Esophagus muscularis mucosa (tissue), 4 donors: ENCODE measurements around the gene CELA3B. TPM values are rescaled to one million over a fixed set of nuclear protein-coding genes. Genes with fewer than 3 reads are reported as not detected.
"Not testable (repeated sequence)": the region's sequence is repeated elsewhere in the genome, so short reads cannot be mapped to it uniquely, and the experiment has no call there.

Experiments
- DNase-seq: peaks from one replicate; pipeline ENCODE4 v3.0.0-alpha.2; 2017; ENCODE audit errors: extremely low spot score
- H3K27ac ChIP-seq, 4 donors: fragments of 200-600 bp; sonication (generic); replicated peaks in 1 of 4; 1 replicate in 3 of 4; 2 replicates in 1 of 4; pipeline ENCODE4 v1.5.1; 2016 to 2019; ENCODE audit warnings: mild to moderate bottlenecking in 1 of 4
- H3K27me3 ChIP-seq, 4 donors: fragments of 200-600 bp; sonication (generic); one replicate each; pipeline versions ENCODE4 v1.5.1 to v1.6.0; 2016 to 2019
- H3K36me3 ChIP-seq, 4 donors: fragments of 200-600 bp; sonication (generic); one replicate each; pipeline ENCODE4 v1.5.1; 2016 to 2019
- H3K4me1 ChIP-seq, 4 donors: fragments of 200-600 bp; sonication (generic); one replicate each; pipeline ENCODE4 v1.5.1; 2016 to 2019
- H3K4me3 ChIP-seq, 4 donors: fragments of 200-600 bp; sonication (generic); 1 replicate in 2 of 4; 2 replicates in 2 of 4; pipeline ENCODE4 v1.5.1; 2016 to 2019; ENCODE audit warnings: mild to moderate bottlenecking in 4 of 4, moderate library complexity in 1 of 4
- H3K9me3 ChIP-seq, 4 donors: fragments of 200-600 bp; sonication (generic); 1 replicate in 3 of 4; 2 replicates in 1 of 4; pipeline ENCODE4 v1.5.1; 2016 to 2019
- EP300 ChIP-seq: sonication (generic); formaldehyde crosslinking; IDR thresholded peaks from one replicate; pipeline ENCODE4 v1.6.1; 2017; ENCODE audit warnings: antibody characterized with exemption
- POLR2A ChIP-seq: fragments of 450-650 bp; IDR thresholded peaks from one replicate; pipeline ENCODE4 v1.6.1; 2017; ENCODE audit warnings: antibody characterized with exemption, moderate library complexity, mild to moderate bottlenecking, low read depth
- POLR2AphosphoS5 ChIP-seq, 2 donors: sonication (generic); formaldehyde crosslinking; IDR thresholded peaks; one replicate each; pipeline ENCODE4 v1.6.1; 2017; ENCODE audit warnings: antibody characterized with exemption in 2 of 2
- WGBS: methylation state at CpG from one replicate; pipeline ENCODE4 v1.1.5; 2018; 5-methylcytosine and 5-hydroxymethylcytosine counted together
- intact Hi-C: fragments of 100-400 bp; cut with DNase I; formaldehyde crosslinking; loops from one replicate; pipeline ENCODE4 v1.15.1; 2023
- total RNA-seq, 4 donors: library from RNA; depleted of rRNA; stranded (reverse); fragments of >200 nt; gene quantifications; one replicate each; pipeline versions ENCODE4 v1.1.0 to v1.2.1, GENCODE V29; 2016
- TF ChIP-seq, protein P1 (sequence below), 3 experiments: fragments of 200-600 bp in 2 of 3; fragments of 450-650 bp in 1 of 3; sonication (generic) in 2 of 3; IDR thresholded peaks; one replicate each; pipeline ENCODE4 v1.5.1; 2017 to 2019; ENCODE audit warnings: antibody characterized with exemption in 3 of 3, mild to moderate bottlenecking in 2 of 3, moderate library complexity in 1 of 3

CELA3B gene
- total RNA-seq, 4 donors from 2014 or later, result not detected

DNA sequence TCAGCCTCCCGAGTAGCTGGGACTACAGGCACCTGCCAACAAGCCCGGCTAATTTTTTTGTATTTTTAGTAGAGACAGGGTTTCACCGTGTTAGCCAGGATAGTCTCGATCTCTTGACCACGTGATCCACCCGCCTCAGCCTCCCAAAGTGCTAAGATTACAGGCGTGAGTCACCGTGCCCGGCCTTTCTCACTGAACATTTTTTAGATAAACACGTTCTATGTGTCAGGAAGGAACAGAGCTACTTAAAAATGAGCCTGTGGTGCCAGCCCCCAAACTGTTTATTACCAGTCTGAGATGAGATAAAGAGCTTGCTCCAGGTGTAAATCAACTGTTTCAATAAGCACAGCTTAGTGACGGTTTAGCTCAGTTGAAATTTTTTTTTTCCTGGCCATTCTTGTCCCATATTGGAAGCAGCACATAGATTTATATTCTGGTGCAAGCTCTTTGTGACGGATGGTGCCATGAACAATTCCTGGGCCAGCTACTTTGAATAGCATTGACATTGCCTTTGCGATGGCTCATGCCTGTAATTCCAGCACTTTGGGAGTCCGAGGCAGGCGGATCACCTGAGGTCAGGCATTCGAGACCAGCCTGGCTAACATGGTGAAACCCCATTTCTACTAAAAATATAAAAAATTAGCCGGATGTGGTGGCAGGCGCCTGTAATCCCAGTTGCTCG is 33.7 kb upstream of the CELA3B start:
- H3K27me3 ChIP-seq, intact Hi-C loops, H3K9me3 ChIP-seq, H3K36me3 ChIP-seq, DNase-seq: not testable (repeated sequence)
- TF ChIP-seq POLR2AphosphoS5 (IDR thresholded peaks at IDR 0.05), result peak; percentile 49 to 67
- 51% methylated on average over 19 of the region's 19 CpGs for WGBS
- peak overlapping the region; percentile 92 to 98 (median 94) for H3K27ac ChIP-seq
- H3K4me3 ChIP-seq, result peak overlapping the region in 1 of 4 donors; percentile 20
- peaks cover 75 to 82% (median 81%) of the 10 kb centered on the region in 4 donors for H3K4me1 ChIP-seq

DNA sequence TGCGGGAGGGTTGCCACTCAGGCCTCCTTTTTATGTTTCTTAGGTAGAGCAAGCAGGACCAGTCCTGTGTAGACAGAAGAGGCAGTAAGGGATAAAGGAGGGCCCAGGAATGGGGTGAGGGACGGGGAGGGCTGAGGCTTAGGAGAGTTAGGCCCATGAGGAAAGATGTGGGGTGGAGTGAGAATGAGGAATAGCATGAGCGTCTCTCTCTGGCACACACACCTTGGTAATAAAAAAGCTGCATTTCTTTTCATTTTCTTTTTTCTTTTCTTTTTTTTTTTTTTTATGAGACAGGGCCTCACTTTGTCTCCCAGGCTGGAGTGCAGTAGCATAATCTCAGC is 32.1 kb upstream of the CELA3B start:
- Histone ChIP-seq H3K4me3 (no peak overlapping the region), H3K9me3 (no peaks in the 10 kb centered on the region), H3K27ac (peak overlapping the region; percentile 92 to 98 (median 94)), H3K4me1 (peaks cover 59 to 66% (median 65%) of the 10 kb centered on the region in 4 donors), H3K27me3 (no peaks in the 10 kb centered on the region), H3K36me3 (no peaks in the 10 kb centered on the region)
- DNase-seq, result no peak
- intact Hi-C loops, result no loop called here
- WGBS, result 37% methylated on average over 3 of the region's 3 CpGs
- no peak for TF ChIP-seq EP300
- TF ChIP-seq, protein P1, sequence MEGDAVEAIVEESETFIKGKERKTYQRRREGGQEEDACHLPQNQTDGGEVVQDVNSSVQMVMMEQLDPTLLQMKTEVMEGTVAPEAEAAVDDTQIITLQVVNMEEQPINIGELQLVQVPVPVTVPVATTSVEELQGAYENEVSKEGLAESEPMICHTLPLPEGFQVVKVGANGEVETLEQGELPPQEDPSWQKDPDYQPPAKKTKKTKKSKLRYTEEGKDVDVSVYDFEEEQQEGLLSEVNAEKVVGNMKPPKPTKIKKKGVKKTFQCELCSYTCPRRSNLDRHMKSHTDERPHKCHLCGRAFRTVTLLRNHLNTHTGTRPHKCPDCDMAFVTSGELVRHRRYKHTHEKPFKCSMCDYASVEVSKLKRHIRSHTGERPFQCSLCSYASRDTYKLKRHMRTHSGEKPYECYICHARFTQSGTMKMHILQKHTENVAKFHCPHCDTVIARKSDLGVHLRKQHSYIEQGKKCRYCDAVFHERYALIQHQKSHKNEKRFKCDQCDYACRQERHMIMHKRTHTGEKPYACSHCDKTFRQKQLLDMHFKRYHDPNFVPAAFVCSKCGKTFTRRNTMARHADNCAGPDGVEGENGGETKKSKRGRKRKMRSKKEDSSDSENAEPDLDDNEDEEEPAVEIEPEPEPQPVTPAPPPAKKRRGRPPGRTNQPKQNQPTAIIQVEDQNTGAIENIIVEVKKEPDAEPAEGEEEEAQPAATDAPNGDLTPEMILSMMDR (IDR thresholded peaks at IDR 0.05), result peak in 1 of 3 experiments; percentile 6

DNA sequence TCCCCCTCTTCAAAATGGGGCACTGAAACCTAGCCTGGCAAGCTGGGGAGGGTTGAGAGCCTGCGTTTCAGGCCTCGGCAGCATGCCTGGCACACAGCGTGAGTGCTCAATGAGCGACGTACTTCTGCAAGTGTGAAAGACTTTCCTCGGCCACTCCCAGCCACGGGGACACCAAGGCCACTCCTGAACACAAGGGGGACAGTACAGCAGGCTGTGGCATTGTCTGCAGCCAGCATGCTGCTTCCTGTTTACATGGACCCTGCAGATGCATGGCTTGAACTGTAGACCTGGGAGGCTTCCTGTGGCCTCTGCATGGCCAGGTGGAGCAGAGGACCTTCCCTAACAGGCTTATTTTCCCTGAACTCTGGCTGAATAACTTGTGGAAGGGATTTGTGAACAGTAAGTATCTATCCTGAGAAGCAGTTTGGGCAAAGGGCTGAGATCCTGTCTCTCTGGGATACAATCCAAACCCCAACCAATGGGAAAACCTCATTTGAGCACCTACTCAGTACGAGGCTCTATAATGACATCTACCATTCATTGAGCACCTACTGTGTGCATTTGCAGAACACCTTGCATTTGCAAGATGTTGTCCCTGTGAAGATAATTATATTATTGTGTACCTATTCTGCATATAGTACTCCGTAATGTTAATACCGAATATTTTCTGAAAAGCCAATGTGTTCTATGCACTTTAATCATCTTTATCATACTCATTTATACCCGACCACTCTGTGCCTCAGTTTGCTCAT is 29.8 kb upstream of the CELA3B start:
- H3K36me3 ChIP-seq, result no peaks in the 10 kb centered on the region
- H3K9me3 ChIP-seq, result no peaks in the 10 kb centered on the region
- H3K27ac ChIP-seq, result peak overlapping the region; percentile 38 to 93 (median 69)
- 68% methylated on average over 6 of the region's 11 CpGs for WGBS
- H3K27me3 ChIP-seq, result no peaks in the 10 kb centered on the region
- H3K4me1 ChIP-seq, result peaks cover 36 to 44% (median 42%) of the 10 kb centered on the region in 4 donors
- no peak overlapping the region for H3K4me3 ChIP-seq
- TF ChIP-seq, protein P1 (IDR thresholded peaks at IDR 0.05), result peak in 1 of 3 experiments; percentile 18
- TF ChIP-seq POLR2A, result no peak
- TF ChIP-seq EP300, result no peak
- no peak for TF ChIP-seq POLR2AphosphoS5 (IDR thresholded peaks at IDR 0.05)
- DNase-seq, result no peak
- intact Hi-C loops, result no loop called here

DNA sequence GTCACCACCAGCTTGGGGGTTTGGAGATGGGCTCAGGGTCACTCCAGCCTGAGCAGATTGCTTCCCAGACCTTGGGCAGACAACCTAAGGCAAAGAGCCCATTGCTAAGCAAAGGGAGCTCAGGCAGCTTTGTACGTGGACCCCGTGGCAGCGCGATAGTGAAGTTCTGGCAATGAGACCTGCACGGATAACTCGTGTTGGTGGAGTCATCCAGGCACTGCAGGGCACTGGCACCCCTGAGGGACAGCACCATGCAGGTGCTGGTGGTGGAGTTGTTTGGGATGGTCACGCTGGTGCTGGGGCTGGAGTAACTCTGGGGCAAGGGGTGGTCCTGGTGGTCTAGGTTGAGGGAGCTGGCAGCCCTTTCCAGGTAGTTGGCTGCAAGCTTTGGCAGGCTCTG is 26.1 kb upstream of the CELA3B start:
- intact Hi-C loops, result no loop called here
- Histone ChIP-seq H3K9me3 (no peaks in the 10 kb centered on the region), H3K4me1 (peaks cover 10 to 21% (median 16%) of the 10 kb centered on the region in 4 donors), H3K27ac (no peak overlapping the region), H3K4me3 (no peak overlapping the region), H3K36me3 (no peaks in the 10 kb centered on the region), H3K27me3 (no peaks in the 10 kb centered on the region)
- DNase-seq, result no peak
- 100% methylated on average over 3 of the region's 7 CpGs for WGBS
- no peak for TF ChIP-seq POLR2A
- TF ChIP-seq, protein P1 (IDR thresholded peaks at IDR 0.05), result no peak
- no peak for TF ChIP-seq POLR2AphosphoS5 (IDR thresholded peaks at IDR 0.05)
- no peak for TF ChIP-seq EP300

DNA sequence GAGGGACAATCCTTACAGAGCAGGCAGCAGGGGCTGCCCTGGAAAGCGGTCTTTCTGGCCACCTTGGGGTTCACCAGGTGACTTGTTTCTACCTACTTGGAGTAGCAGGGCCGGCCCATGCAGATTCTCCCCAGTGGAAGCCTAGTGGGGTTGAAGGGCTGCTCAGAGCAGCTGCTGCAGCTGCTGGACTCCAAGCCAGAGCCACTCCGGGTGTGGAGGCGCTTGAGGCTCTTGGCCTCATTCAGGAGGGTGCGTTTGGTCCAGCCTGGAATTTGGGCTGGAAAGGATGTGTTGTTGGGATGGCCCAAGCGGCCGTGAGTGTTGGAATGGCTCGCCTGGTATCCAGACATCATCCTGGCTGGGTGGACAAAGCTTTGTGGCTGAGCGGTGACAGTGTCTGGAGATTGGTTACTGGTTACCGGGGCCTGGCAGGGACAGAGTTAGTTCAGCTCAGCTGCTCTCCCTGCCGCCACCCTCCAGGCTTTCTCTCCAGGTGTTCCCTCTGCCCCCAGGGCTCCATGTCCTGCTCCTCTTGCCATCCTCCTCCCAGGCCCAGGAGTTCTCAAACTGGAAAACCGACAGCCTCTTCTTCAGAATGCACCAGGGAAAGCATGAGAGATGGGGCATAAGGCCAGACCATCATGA is 25.5 kb upstream of the CELA3B start:
- H3K27me3 ChIP-seq, result no peaks in the 10 kb centered on the region
- intact Hi-C loops, result no loop called here
- DNase-seq, result no peak
- no peak overlapping the region for H3K4me3 ChIP-seq
- no peaks in the 10 kb centered on the region for H3K9me3 ChIP-seq
- TF ChIP-seq POLR2A, result no peak
- no peak for TF ChIP-seq EP300
- TF ChIP-seq POLR2AphosphoS5 (IDR thresholded peaks at IDR 0.05), result no peak
- TF ChIP-seq, protein P1 (IDR thresholded peaks at IDR 0.05), result no peak
- H3K36me3 ChIP-seq, result no peaks in the 10 kb centered on the region
- peaks cover 16 to 27% (median 22%) of the 10 kb centered on the region in 4 donors for H3K4me1 ChIP-seq
- H3K27ac ChIP-seq, result no peak overlapping the region
- WGBS, result 82% methylated on average over 8 of the region's 12 CpGs
